ENCODE measurements around the gene PCNT. TPM values are rescaled to one million over a fixed set of nuclear protein-coding genes. Genes with fewer than 3 reads are reported as not detected.

The PCNT gene
- total and polyA plus RNA-seq, 10 of the 15 experiments (the other 5 are each of a cell fraction or from before 2014, with no cell fraction given) = 2.9 to 39.6 (median 20.5) TPM

- intact Hi-C loops (cut with micrococcal nuclease; ENCODE audit: unreplicated experiment) = no loop called here
- in situ Hi-C loops (cut with MboI) = no loop called here
- peaks cover 0 to 14% of the 10 kb centered on the region in 2 experiments; a peak in 2 of 4 replicates for H3K36me3 ChIP-seq (ENCODE audit: control insufficient read depth in 2 of 2, insufficient read depth in 2 of 2, low read length in 1 of 2)
- no TSS peak for BruUV-seq (replicated peaks)
- 93% methylated on average over 5 of the region's 5 CpGs for WGBS (ENCODE audit: insufficient coverage, insufficient replicate concordance, low lambda C conversion rate, missing lambda C conversion rate)
- ChIA-PET POLR2A (no interaction called here), CTCF (no interaction called here), SMC1A (ENCODE audit: uncharacterized antibody, unreplicated experiment) (interaction anchor here (1.0 kb wide), 1 partner anchor 8 kb away, joined by 5 read pairs; no protein-coding TSS in a partner anchor), RAD21 (ENCODE audit: unreplicated experiment) (no interaction called here)
- TF ChIP-seq BRCA1 (IDR thresholded peaks at IDR 0.05; ENCODE audit: low read depth, low read length) = no peak
- no peak for TF ChIP-seq BCL3 (IDR thresholded peaks at IDR 0.05; ENCODE audit: borderline replicate concordance, insufficient read depth, low read depth, low read length, poor library complexity, severe bottlenecking)
- TF ChIP-seq ZBTB33 (IDR thresholded peaks at IDR 0.05) = no peak
- no peak for TF ChIP-seq HSF1 (IDR thresholded peaks at IDR 0.05; ENCODE audit: low read depth, low read length)
- no peak for TF ChIP-seq KDM1A (IDR thresholded peaks at IDR 0.05; ENCODE audit: borderline replicate concordance)
- TF ChIP-seq NR2C2 (IDR thresholded peaks at IDR 0.05; ENCODE audit: borderline replicate concordance, control insufficient read depth, insufficient read length, low read depth) = no peak
- TF ChIP-seq FOXK2 (IDR thresholded peaks at IDR 0.05) = no peak
- no peak for TF ChIP-seq NFYB (IDR thresholded peaks at IDR 0.05; ENCODE audit: insufficient read depth, low read depth, low read length)
- no peak for TF ChIP-seq ZNF592 (IDR thresholded peaks at IDR 0.05)
- no peak for TF ChIP-seq YBX1 (IDR thresholded peaks at IDR 0.05)
- TF ChIP-seq CHD2 (IDR thresholded peaks at IDR 0.05; ENCODE audit: borderline replicate concordance, low read depth, low read length) = no peak
- TF ChIP-seq POLR2A (IDR thresholded peaks at IDR 0.05; ENCODE audit: low read depth, low read length) = no peak
- H3K4me1 ChIP-seq (ENCODE audit: control insufficient read depth, insufficient read depth, low read length) = no peaks in the 10 kb centered on the region
- no peak overlapping the region for H3K9ac ChIP-seq (ENCODE audit: control insufficient read depth, insufficient read depth, low read length)
- ATAC-seq (no peak), FAIRE-seq (no peak), DNase-seq (ENCODE audit: low read depth, low spot score) (no peak)
- H3K79me2 ChIP-seq (ENCODE audit: control insufficient read depth, insufficient read depth, low read length) = peaks cover 23% of the 10 kb centered on the region
- H4K20me1 ChIP-seq (ENCODE audit: control insufficient read depth, insufficient read depth) = no peaks in the 10 kb centered on the region
- no peaks in the 10 kb centered on the region for H3K27me3 ChIP-seq (replicated peaks in 1 of 2; ENCODE audit: control insufficient read depth in 2 of 2, insufficient read depth in 2 of 2, low read length in 1 of 2)
- no peak overlapping the region for H3K4me3 ChIP-seq
- no peak overlapping the region for H3K4me2 ChIP-seq (ENCODE audit: control insufficient read depth, insufficient read depth)
- no peaks in the 10 kb centered on the region; the same call in 2 of the 3 replicates for H3K9me3 ChIP-seq (replicated peaks; ENCODE audit: control insufficient read depth, insufficient read depth, low read length)
- H2AFZ ChIP-seq (ENCODE audit: control insufficient read depth, low read depth, low read length) = no peak overlapping the region
- no peak overlapping the region for H3K27ac ChIP-seq (ENCODE audit: control insufficient read depth, insufficient read depth)
Measured at GRCh38 chr21:46452710-46453109, 128.8 kb downstream of the PCNT start.
